ENCODE results near the gene DALRD3. TPM values are rescaled to one million over a fixed set of nuclear protein-coding genes. Genes with fewer than 3 reads are reported as not detected.

The DALRD3 gene
- total and polyA plus RNA-seq, 4 donors, result 7.9 to 10.6 (median 9.3) TPM

GRCh38 chr3:49024449-49024848 is 6.1 kb upstream of the DALRD3 start:
- Histone ChIP-seq H3K27ac (ENCODE audit: low read depth in 1 of 2, low read length in 2 of 2) (no peak overlapping the region), H3K36me3 (ENCODE audit: control insufficient read depth in 4 of 4, insufficient read depth in 3 of 4, low read depth in 1 of 4, low read length in 3 of 4) (peaks cover 0 to 32% (median 21%) of the 10 kb centered on the region in 4 donors), H3K27me3 (ENCODE audit: control insufficient read depth in 4 of 4, insufficient read depth in 4 of 4, low read length in 3 of 4) (no peaks in the 10 kb centered on the region), H3K9ac (ENCODE audit: low read depth in 1 of 2, low read length in 2 of 2) (no peak overlapping the region), H3K9me3 (ENCODE audit: control insufficient read depth in 4 of 4, low read length in 3 of 4) (no peaks in the 10 kb centered on the region), H3K4me1 (ENCODE audit: control insufficient read depth in 4 of 4, insufficient read depth in 4 of 4, low read length in 3 of 4) (peaks cover 11 to 45% (median 37%) of the 10 kb centered on the region in 4 donors), H3K4me3 (ENCODE audit: low read depth in 1 of 3, low read length in 3 of 3) (no peak overlapping the region)
- TF ChIP-seq REST (IDR thresholded peaks at IDR 0.05), result no peak
- DNase-seq (ENCODE audit: low spot score), result no peak
- 72% methylated on average over 5 of the region's 5 CpGs for WGBS

- TF ChIP-seq GABPA (IDR thresholded peaks at IDR 0.05 in 1 of 2, conservative IDR thresholded peaks at IDR 0.05 in 1 of 2) (no peak), MAX (IDR thresholded peaks at IDR 0.05) (no peak), ZBTB33 (IDR thresholded peaks at IDR 0.05) (no peak), RXRA (IDR thresholded peaks at IDR 0.05) (no peak), HNF4A (conservative IDR thresholded peaks at IDR 0.05) (no peak), NR2F2 (IDR thresholded peaks at IDR 0.05) (no peak), SP1 (IDR thresholded peaks at IDR 0.05) (no peak), HNF4G (IDR thresholded peaks at IDR 0.05) (no peak), YY1 (IDR thresholded peaks at IDR 0.05) (no peak), TAF1 (conservative IDR thresholded peaks at IDR 0.05) (no peak), FOXA1 (IDR thresholded peaks at IDR 0.05) (no peak), ATF3 (IDR thresholded peaks at IDR 0.05) (no peak)
- Histone ChIP-seq H3K9ac (ENCODE audit: low read depth in 1 of 2, low read length in 2 of 2) (no peak overlapping the region), H3K4me3 (ENCODE audit: low read depth in 1 of 3, low read length in 3 of 3) (no peak overlapping the region), H3K9me3 (ENCODE audit: control insufficient read depth in 4 of 4, low read length in 3 of 4) (no peaks in the 10 kb centered on the region), H3K27ac (ENCODE audit: low read depth in 1 of 2, low read length in 2 of 2) (no peak overlapping the region), H3K27me3 (ENCODE audit: control insufficient read depth in 4 of 4, insufficient read depth in 4 of 4, low read length in 3 of 4) (no peaks in the 10 kb centered on the region), H3K36me3 (ENCODE audit: control insufficient read depth in 4 of 4, insufficient read depth in 3 of 4, low read depth in 1 of 4, low read length in 3 of 4) (peaks cover 0 to 32% (median 21%) of the 10 kb centered on the region in 4 donors), H3K4me1 (ENCODE audit: control insufficient read depth in 4 of 4, insufficient read depth in 4 of 4, low read length in 3 of 4) (peaks cover 13 to 48% (median 36%) of the 10 kb centered on the region in 4 donors)
- 95% methylated on average over 4 of the region's 4 CpGs for WGBS
- no peak for DNase-seq (ENCODE audit: low spot score)
These were observed 5.4 kb upstream of the DALRD3 start for GRCh38 chr3:49023775-49024174.

Data from liver (tissue), 9 donors.